GM12875 (cell line): ENCODE data around the gene CERS6.
A peak's percentile ranks its signal among the peaks of the same experiment; 100 is the strongest.
"Not testable (repeated sequence)": the region's sequence is repeated elsewhere in the genome, so short reads cannot be mapped to it uniquely, and the experiment has no call there.

Experiments used
- H3K4me3 ChIP-seq: one replicate; pipeline ENCODE4 v1.5.1; 2011; ENCODE audit warnings: low read depth, low read length, control low read depth
- CTCF ChIP-seq: IDR thresholded peaks from 2 replicates; pipeline ENCODE4 v1.5.1; 2011; ENCODE audit warnings: low read depth, mild to moderate bottlenecking, control low read depth, inconsistent platforms, low read length, moderate library complexity, borderline replicate concordance; ENCODE audit not compliant: insufficient read depth

CERS6 gene, protein sequence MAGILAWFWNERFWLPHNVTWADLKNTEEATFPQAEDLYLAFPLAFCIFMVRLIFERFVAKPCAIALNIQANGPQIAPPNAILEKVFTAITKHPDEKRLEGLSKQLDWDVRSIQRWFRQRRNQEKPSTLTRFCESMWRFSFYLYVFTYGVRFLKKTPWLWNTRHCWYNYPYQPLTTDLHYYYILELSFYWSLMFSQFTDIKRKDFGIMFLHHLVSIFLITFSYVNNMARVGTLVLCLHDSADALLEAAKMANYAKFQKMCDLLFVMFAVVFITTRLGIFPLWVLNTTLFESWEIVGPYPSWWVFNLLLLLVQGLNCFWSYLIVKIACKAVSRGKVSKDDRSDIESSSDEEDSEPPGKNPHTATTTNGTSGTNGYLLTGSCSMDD

DNA sequence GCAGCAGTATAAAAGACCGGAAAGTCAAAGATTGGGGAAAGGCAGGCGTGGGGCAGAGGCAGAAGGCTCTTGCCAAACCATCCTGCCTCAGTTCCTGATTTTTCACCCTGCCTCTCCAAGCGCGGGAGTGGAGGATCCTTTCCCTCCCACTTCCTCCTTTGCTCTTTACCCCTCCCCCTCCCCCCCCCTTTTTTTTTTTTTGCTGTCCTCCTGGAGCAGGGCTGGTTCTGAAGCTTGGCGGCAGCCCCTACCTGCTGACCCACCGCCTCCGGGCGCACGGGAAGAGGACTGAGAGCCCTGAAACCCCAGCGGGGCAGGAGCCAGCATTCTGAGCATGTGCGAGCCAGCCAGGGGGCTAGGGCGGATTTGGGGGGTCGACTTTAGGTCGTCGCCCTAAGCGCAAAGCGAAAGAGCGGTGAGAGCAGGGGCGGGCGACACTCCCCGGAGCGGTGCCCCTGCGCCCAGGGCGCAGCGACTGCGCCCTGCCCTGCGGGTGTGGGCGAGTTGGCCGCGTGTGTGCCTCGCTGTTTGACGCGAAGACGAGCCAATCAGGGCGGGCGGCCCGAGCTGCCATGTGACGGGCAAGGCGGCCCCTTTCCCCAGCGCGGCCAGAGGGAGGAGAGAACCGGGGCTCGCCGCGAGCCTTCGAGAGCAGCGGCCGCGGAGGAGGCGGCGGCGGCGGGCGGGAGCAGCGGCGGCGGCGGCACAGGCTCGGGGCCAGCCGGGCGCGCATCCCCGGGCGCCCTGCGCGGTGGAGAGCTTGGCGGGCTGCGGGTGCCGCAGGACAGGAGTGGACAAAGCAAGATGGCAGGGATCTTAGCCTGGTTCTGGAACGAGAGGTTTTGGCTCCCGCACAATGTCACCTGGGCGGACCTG, at the start of gene CERS6:
Gene CERS6, plus strand, starts transcription at position 628 of the 876 bp plus-strand sequence. Its CDS starts 177 bp downstream, at position 805.
- TF ChIP-seq CTCF = no peak
- H3K4me3 ChIP-seq = peak within 1 kb of the TSS; percentile 85

DNA sequence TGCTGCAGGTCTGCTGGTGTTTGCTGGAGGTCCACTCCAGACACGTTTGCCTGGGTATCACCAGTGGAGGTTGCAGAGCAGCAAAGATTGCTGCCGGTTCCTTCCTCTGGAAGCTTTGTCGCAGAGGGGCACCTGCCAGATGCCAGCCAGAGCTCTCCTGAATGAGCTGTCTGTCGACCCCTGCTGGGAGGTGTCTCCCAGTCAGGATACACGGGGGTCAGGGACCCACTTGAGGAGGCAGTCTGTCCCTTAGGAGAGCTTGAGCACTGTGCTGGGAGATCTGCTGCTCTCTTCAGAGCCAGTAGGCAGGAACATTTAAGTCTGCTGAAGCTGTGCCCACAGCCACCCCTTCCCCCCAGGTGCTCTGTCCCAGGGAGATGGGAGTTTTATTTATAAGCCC, 43.8 kb upstream of the CERS6 start:
- not testable (repeated sequence) for H3K4me3 ChIP-seq

DNA sequence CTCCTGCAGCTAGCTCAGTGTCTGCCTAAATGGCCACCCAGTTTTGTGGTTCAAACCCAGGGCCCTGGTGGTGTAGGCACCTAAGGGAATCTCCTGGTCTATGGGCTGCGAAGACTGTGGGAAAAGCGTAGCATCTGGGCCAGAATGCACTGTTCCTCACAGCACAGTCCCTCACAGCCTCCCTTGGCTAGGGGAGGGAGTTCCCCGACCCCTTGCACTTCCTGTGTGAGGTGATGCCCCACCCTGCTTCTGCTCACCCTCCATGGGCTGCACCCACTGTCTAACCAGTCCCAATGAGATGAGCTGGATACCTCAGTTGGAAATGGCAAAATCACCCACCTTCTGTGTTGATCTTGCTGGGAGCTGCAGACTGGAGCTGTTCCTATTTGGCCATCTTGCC, 43.0 kb upstream of the CERS6 start:
- H3K4me3 ChIP-seq = not testable (repeated sequence)

DNA sequence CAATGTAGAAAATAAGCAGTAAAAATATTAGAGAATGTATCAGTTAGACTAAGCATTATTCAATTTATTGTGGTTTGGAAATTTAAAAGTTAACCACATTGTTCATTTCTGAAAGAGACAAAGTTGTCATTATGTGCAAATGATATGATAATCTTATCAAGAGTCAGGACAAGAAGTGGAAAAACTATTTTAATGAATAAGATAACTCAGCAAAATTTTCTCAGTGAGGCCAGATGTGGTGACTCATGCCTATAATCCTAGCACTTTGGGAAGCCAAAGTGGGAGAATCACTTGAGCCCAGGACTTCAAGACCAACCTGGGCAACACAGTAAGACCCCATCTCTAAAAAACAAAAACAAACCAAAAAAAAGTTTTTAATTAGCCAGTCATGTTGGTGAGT, 39.5 kb upstream of the CERS6 start:
- no peak overlapping the region for H3K4me3 ChIP-seq
- TF ChIP-seq CTCF = no peak

- H3K4me3 ChIP-seq = no peak overlapping the region
- no peak for TF ChIP-seq CTCF
Observed at GRCh38 chr2:168422584-168422983, 33.5 kb upstream of the CERS6 start.

DNA sequence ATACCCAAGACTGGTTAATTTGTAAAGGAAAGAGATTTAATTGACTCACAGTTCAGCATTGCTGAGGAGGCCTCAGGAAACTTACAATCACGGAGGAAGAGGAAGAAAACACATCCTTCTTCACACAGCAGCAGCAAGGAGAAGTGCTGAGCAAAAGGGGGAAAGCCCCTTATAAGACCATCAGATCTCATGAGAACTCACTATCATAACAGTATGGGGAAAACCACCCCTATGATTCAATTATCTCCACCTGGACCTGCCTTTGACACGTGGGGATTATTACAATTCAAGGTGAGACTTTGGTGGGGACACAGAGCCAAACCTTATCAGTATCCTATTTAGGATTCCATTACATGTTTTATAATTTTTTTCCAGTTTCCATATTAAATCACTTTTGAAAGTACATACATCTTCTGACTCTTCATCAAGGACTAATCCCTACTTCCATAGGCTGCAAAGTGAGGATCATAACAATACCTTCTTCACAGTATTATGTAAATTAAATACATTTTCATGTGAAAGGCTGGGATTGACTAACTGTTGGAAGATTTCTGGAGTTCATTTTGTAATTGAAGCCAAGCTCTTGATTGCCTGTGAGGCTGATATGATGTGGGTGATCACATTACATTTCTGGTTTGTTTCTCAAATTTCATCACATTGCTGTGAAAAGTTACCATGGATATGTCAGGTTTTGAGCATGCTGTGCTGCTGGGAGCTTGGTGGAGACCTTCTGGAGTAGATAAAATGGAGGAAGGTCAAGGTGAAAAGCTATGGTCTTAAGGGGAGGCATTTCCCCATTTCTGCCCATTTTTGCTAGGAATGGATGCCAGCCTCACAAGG, 31.7 kb upstream of the CERS6 start:
- no peak for TF ChIP-seq CTCF
- no peak overlapping the region for H3K4me3 ChIP-seq

- TF ChIP-seq CTCF = no peak
- H3K4me3 ChIP-seq = no peak overlapping the region
Observed at GRCh38 chr2:168424971-168425370, 31.1 kb upstream of the CERS6 start.
